ES-I3 (cell line): ENCODE results near the gene CACNA2D1.

Experiments
- H3K36me3 ChIP-seq: 2 replicates; pipeline ENCODE4 v1.6.1; 2013; ENCODE audit warnings: mild to moderate bottlenecking, low read length, control low read depth, moderate library complexity; ENCODE audit not compliant: insufficient read depth
- H3K4me1 ChIP-seq: 2 replicates; pipeline ENCODE4 v1.6.1; 2013; ENCODE audit warnings: mild to moderate bottlenecking, control low read depth, low read length; ENCODE audit not compliant: insufficient read depth
- H3K9ac ChIP-seq: 2 replicates; pipeline ENCODE4 v1.6.1; 2013; ENCODE audit warnings: low read depth, mild to moderate bottlenecking, low read length, moderate library complexity
- H3K9me3 ChIP-seq: 2 replicates; pipeline ENCODE4 v1.6.1; 2013; ENCODE audit warnings: mild to moderate bottlenecking, low read length, moderate library complexity; ENCODE audit not compliant: control insufficient read depth, insufficient read depth

The CACNA2D1 gene

GRCh38 chr7:82053453-82054032 lies 390.0 kb downstream of the CACNA2D1 start:
- peaks cover 15% of the 10 kb centered on the region for H3K4me1 ChIP-seq

GRCh38 chr7:82051601-82052000 lies 392.0 kb downstream of the CACNA2D1 start:
- Histone ChIP-seq H3K9ac (no peak overlapping the region), H3K4me1 (peaks cover 15% of the 10 kb centered on the region), H3K9me3 (no peaks in the 10 kb centered on the region), H3K36me3 (no peaks in the 10 kb centered on the region)

More at GRCh38 chr7:82053453-82054032, 390.0 kb downstream of the CACNA2D1 start:
- no peak overlapping the region for H3K9ac ChIP-seq
- no peaks in the 10 kb centered on the region; the same call in 1 of the 2 replicates for H3K36me3 ChIP-seq
- no peaks in the 10 kb centered on the region for H3K9me3 ChIP-seq

GRCh38 chr7:82050792-82051191 lies 392.8 kb downstream of the CACNA2D1 start:
- Histone ChIP-seq H3K9ac (no peak overlapping the region), H3K9me3 (no peaks in the 10 kb centered on the region), H3K4me1 (peaks cover 15% of the 10 kb centered on the region), H3K36me3 (no peaks in the 10 kb centered on the region)

DNA sequence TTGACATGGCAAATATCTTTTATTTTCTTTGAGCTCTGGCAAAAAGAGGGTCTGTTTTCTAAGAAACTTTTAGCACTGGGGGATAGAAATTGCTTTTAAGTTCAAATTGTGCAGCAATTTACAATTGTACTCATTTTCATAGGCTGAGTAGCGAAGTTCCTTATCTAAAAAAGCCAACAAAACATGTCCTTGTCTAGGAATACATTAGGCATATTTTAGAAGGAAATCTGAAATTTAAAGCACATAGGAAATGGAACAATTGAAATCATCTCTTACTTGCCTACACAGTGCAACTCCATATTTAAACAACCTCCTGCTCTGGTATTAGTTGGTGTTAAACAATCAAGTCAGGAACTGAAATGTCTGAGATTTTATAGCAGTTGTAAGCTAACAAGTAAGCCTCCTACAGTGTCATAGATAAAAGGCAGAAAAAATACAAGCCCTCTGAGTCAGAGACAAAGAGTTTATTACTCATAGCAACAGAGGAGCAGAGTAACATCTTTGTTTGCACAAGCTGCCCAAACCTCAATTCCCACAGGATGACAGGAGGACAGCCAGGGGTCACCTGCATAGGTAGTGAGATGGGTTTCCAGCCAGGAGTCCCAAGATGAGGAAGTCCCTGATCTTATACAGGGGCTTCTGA lies 393.6 kb downstream of the CACNA2D1 start:
- H3K9me3 ChIP-seq, result no peaks in the 10 kb centered on the region
- no peak overlapping the region for H3K9ac ChIP-seq
- H3K4me1 ChIP-seq, result peaks cover 15% of the 10 kb centered on the region
- H3K36me3 ChIP-seq, result no peaks in the 10 kb centered on the region

- H3K9me3 ChIP-seq, result no peaks in the 10 kb centered on the region
- peaks cover 15% of the 10 kb centered on the region for H3K4me1 ChIP-seq
- H3K36me3 ChIP-seq, result no peaks in the 10 kb centered on the region
- no peak overlapping the region for H3K9ac ChIP-seq
Observed at GRCh38 chr7:82049442-82049841, 394.1 kb downstream of the CACNA2D1 start.

GRCh38 chr7:82044497-82045080 lies 399.0 kb downstream of the CACNA2D1 start:
- Histone ChIP-seq H3K4me1 (peaks cover 4% of the 10 kb centered on the region), H3K9ac (no peak overlapping the region), H3K36me3 (no peaks in the 10 kb centered on the region), H3K9me3 (no peaks in the 10 kb centered on the region)

GRCh38 chr7:82039621-82040020 lies 404.0 kb downstream of the CACNA2D1 start:
- no peaks in the 10 kb centered on the region for H3K36me3 ChIP-seq
- H3K9ac ChIP-seq, result no peak overlapping the region
- H3K4me1 ChIP-seq, result no peaks in the 10 kb centered on the region
- no peaks in the 10 kb centered on the region for H3K9me3 ChIP-seq

- Histone ChIP-seq H3K36me3 (no peaks in the 10 kb centered on the region), H3K9ac (no peak overlapping the region), H3K9me3 (no peaks in the 10 kb centered on the region), H3K4me1 (no peaks in the 10 kb centered on the region)
Observed at GRCh38 chr7:82036146-82036886, 407.3 kb downstream of the CACNA2D1 start.

DNA sequence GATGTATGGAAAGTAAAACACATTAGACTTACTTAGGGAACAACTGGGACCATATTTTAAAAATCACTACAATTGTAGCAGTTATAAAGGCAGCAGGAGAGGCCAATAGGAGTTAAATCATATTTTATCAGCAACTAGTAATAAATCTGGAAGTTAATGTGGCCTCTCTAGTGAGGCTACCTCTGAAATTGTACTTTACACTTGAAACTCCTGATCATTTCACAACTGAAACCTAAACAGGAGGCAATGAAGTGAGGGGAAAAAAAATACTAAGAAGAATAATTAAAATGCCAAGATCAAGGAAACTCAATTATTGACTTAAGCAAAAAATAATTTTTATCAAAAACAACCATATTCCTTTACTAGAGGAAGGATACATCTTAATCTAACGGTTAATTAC lies 408.1 kb downstream of the CACNA2D1 start:
- no peaks in the 10 kb centered on the region for H3K36me3 ChIP-seq
- H3K4me1 ChIP-seq, result no peaks in the 10 kb centered on the region
- H3K9me3 ChIP-seq, result no peaks in the 10 kb centered on the region
- no peak overlapping the region for H3K9ac ChIP-seq

GRCh38 chr7:82032901-82033300 lies 410.7 kb downstream of the CACNA2D1 start:
- H3K9ac ChIP-seq, result no peak overlapping the region
- H3K9me3 ChIP-seq, result no peaks in the 10 kb centered on the region
- no peaks in the 10 kb centered on the region for H3K4me1 ChIP-seq
- no peaks in the 10 kb centered on the region for H3K36me3 ChIP-seq

GRCh38 chr7:82029236-82029913 lies 414.2 kb downstream of the CACNA2D1 start:
- H3K9me3 ChIP-seq, result no peaks in the 10 kb centered on the region
- H3K36me3 ChIP-seq, result no peaks in the 10 kb centered on the region
- H3K9ac ChIP-seq, result no peak overlapping the region
- H3K4me1 ChIP-seq, result no peaks in the 10 kb centered on the region

GRCh38 chr7:82028097-82028496 lies 415.5 kb downstream of the CACNA2D1 start:
- H3K9ac ChIP-seq, result no peak overlapping the region
- H3K36me3 ChIP-seq, result no peaks in the 10 kb centered on the region
- no peaks in the 10 kb centered on the region for H3K4me1 ChIP-seq
- no peaks in the 10 kb centered on the region for H3K9me3 ChIP-seq

- no peaks in the 10 kb centered on the region for H3K36me3 ChIP-seq
- no peaks in the 10 kb centered on the region for H3K9me3 ChIP-seq
- H3K4me1 ChIP-seq, result no peaks in the 10 kb centered on the region
- H3K9ac ChIP-seq, result no peak overlapping the region
Observed at GRCh38 chr7:82021713-82022112, 421.9 kb downstream of the CACNA2D1 start.

- Histone ChIP-seq H3K36me3 (no peaks in the 10 kb centered on the region), H3K4me1 (no peaks in the 10 kb centered on the region), H3K9ac (no peak overlapping the region), H3K9me3 (no peaks in the 10 kb centered on the region)
Observed at GRCh38 chr7:82021036-82021435, 422.5 kb downstream of the CACNA2D1 start.
